DND-41 (cell line): ENCODE data around the gene CAPN2.

Experiments used
- ATAC-seq: fragments of 200-7000 bp; cut with Tn5 transposase; 3 replicates; pipeline ENCODE4 v1.9.1; 2021; ENCODE audit warnings: low read depth; ENCODE audit not compliant: insufficient read depth
- DNase-seq: peaks from one replicate; pipeline ENCODE4 v3.0.0-alpha.2; 2020
- H2AFZ ChIP-seq: 2 replicates; pipeline ENCODE4 v1.6.0; 2012; ENCODE audit warnings: low read depth, low read length
- H3K27ac ChIP-seq: 2 replicates; pipeline ENCODE4 v1.5.1; 2012; ENCODE audit warnings: low read length, inconsistent platforms
- H3K27me3 ChIP-seq: fragments of 200-600 bp; sonication (generic); 2 replicates; pipeline ENCODE4 v1.6.0; 2012; ENCODE audit warnings: low read length, mild to moderate bottlenecking, inconsistent platforms; ENCODE audit not compliant: insufficient read depth, poor library complexity
- H3K36me3 ChIP-seq: 2 replicates; pipeline ENCODE4 v1.5.1; 2012; ENCODE audit warnings: low read length, inconsistent platforms; ENCODE audit not compliant: insufficient read depth
- H3K4me1 ChIP-seq: 2 replicates; pipeline ENCODE4 v1.5.1; 2012; ENCODE audit warnings: mild to moderate bottlenecking, low read length; ENCODE audit not compliant: insufficient read depth
- H3K4me2 ChIP-seq: 2 replicates; pipeline ENCODE4 v1.6.0; 2012; ENCODE audit warnings: mild to moderate bottlenecking, moderate library complexity, low read length, inconsistent platforms; ENCODE audit not compliant: insufficient read depth
- H3K4me3 ChIP-seq, 2 experiments: fragments of 200-600 bp in 1 of 2; shearing (Covaris generic) in 1 of 2; 2 replicates each; pipeline ENCODE4 v1.5.1; 2012 to 2016; ENCODE audit warnings: inconsistent platforms in 2 of 2, low read length in 2 of 2, mild to moderate bottlenecking in 2 of 2, low read depth in 1 of 2, moderate library complexity in 1 of 2
- H3K79me2 ChIP-seq: 2 replicates; pipeline ENCODE4 v1.6.0; 2012; ENCODE audit warnings: low read length, inconsistent platforms; ENCODE audit not compliant: insufficient read depth
- H3K9ac ChIP-seq: 2 replicates; pipeline ENCODE4 v1.6.0; 2012; ENCODE audit warnings: low read depth, mild to moderate bottlenecking, inconsistent platforms, low read length, moderate library complexity
- H3K9me3 ChIP-seq: 2 replicates; pipeline ENCODE4 v1.5.1; 2012; ENCODE audit warnings: low read length, moderate library complexity, mild to moderate bottlenecking, inconsistent platforms; ENCODE audit not compliant: insufficient read depth, severe bottlenecking
- H4K20me1 ChIP-seq: 2 replicates; pipeline ENCODE4 v1.6.0; 2012; ENCODE audit warnings: low read length; ENCODE audit not compliant: insufficient read depth
- CTCF ChIP-seq: IDR thresholded peaks from 2 replicates; pipeline ENCODE4 v1.5.1; 2012; ENCODE audit warnings: borderline replicate concordance, low read length, moderate library complexity, mild to moderate bottlenecking; ENCODE audit not compliant: poor library complexity, severe bottlenecking; ENCODE audit errors: extremely low read depth
- EZH2 ChIP-seq: IDR thresholded peaks from 3 replicates; pipeline ENCODE4 v1.6.1; 2012; ENCODE audit warnings: borderline replicate concordance, low read depth, mild to moderate bottlenecking, moderate library complexity, low read length, inconsistent platforms; ENCODE audit not compliant: severe bottlenecking

CAPN2 gene

DNA sequence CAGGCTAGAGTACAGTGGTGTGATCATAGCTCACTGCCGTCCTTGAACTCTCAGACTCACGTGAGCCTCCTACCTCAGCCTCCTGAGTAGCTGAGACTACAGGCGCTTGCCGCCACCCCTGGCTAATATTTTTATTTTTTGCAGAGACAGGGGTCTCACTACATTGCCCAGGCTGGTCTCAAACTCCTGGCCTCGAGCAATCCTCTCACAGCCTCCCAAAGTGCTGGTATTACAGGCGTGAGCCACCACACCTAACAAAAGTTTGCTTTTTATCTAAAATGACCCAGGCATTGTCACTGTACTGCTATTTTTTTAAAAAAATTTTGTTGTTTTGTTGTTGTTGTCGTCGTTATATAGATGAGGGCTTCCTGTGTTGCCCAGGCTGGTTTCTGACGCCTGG, 46.4 kb downstream of the CAPN2 start:
- H3K36me3 ChIP-seq = no peaks in the 10 kb centered on the region
- no peaks in the 10 kb centered on the region for H3K79me2 ChIP-seq
- H3K4me2 ChIP-seq = no peak overlapping the region
- H3K4me3 ChIP-seq = no peak overlapping the region
- TF ChIP-seq CTCF (no peak), EZH2 (no peak)
- ATAC-seq (no peak), DNase-seq (no peak)
- no peaks in the 10 kb centered on the region for H4K20me1 ChIP-seq
- no peak overlapping the region for H3K27ac ChIP-seq
- H2AFZ ChIP-seq = no peak overlapping the region
- H3K9ac ChIP-seq = no peak overlapping the region
- H3K9me3 ChIP-seq = no peaks in the 10 kb centered on the region
- no peaks in the 10 kb centered on the region for H3K4me1 ChIP-seq
- peaks cover 8% of the 10 kb centered on the region for H3K27me3 ChIP-seq

GRCh38 chr1:223759273-223759672, 46.9 kb downstream of the CAPN2 start:
- Histone ChIP-seq H2AFZ (no peak overlapping the region), H3K36me3 (no peaks in the 10 kb centered on the region), H4K20me1 (no peaks in the 10 kb centered on the region), H3K27me3 (peaks cover 8% of the 10 kb centered on the region), H3K4me1 (no peaks in the 10 kb centered on the region), H3K4me3 (no peak overlapping the region), H3K27ac (no peak overlapping the region), H3K9ac (no peak overlapping the region), H3K79me2 (no peaks in the 10 kb centered on the region), H3K9me3 (no peaks in the 10 kb centered on the region), H3K4me2 (no peak overlapping the region)
- no peak for TF ChIP-seq EZH2
- TF ChIP-seq CTCF = no peak
- ATAC-seq (no peak), DNase-seq (no peak)

GRCh38 chr1:223760833-223761232, 48.5 kb downstream of the CAPN2 start:
- no peak for DNase-seq
- H3K79me2 ChIP-seq = no peaks in the 10 kb centered on the region
- ATAC-seq = no peak
- no peaks in the 10 kb centered on the region for H4K20me1 ChIP-seq
- H3K4me3 ChIP-seq = no peak overlapping the region
- H2AFZ ChIP-seq = no peak overlapping the region
- H3K4me2 ChIP-seq = no peak overlapping the region
- no peaks in the 10 kb centered on the region for H3K36me3 ChIP-seq
- H3K27me3 ChIP-seq = peaks cover 8% of the 10 kb centered on the region
- H3K4me1 ChIP-seq = no peaks in the 10 kb centered on the region
- no peak overlapping the region for H3K9ac ChIP-seq
- no peak for TF ChIP-seq CTCF
- no peak for TF ChIP-seq EZH2
- H3K27ac ChIP-seq = no peak overlapping the region
- no peaks in the 10 kb centered on the region for H3K9me3 ChIP-seq

DNA sequence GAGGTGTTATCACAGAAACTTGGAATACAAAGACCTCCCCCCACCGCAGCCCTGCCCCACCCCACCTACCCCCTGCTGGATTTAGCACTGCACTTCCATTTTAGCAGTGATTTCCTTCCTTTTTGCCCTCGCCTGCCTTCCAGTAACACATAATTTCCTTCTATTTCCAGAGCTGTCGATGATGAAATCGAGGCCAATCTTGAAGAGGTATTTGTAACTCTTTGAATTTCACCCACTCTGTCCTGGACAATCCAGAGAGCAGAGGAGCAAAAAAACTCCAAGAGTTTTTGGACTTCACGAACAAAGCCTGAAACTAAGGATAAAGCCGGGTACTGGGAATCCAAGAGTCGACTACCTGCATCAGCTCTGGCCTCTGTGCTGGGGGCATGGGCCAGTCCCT, 49.1 kb downstream of the CAPN2 start:
- no peak for ATAC-seq

More for the DNA sequence above, 49.1 kb downstream of the CAPN2 start:
- Histone ChIP-seq H2AFZ (no peak overlapping the region), H3K36me3 (no peaks in the 10 kb centered on the region), H3K27me3 (peaks cover 6% of the 10 kb centered on the region), H3K4me2 (no peak overlapping the region), H3K27ac (no peak overlapping the region), H3K4me3 (no peak overlapping the region), H3K9ac (no peak overlapping the region), H3K9me3 (no peaks in the 10 kb centered on the region), H3K79me2 (no peaks in the 10 kb centered on the region), H4K20me1 (no peaks in the 10 kb centered on the region), H3K4me1 (no peaks in the 10 kb centered on the region)
- DNase-seq = no peak
- TF ChIP-seq CTCF (no peak), EZH2 (no peak)
